Measurements from ENCODE around the gene MISP3. TPM values are rescaled to one million over a fixed set of nuclear protein-coding genes. Genes with fewer than 3 reads are reported as not detected.
A peak's percentile ranks its signal among the peaks of the same experiment; 100 is the strongest.

The MISP3 gene
- total and polyA plus RNA-seq, 9 of the 15 experiments (the other 6 are each of a cell fraction or from before 2014, with no cell fraction given), result 0.25 to 5.6 (median 1.6) TPM

GRCh38 chr19:14091813-14092462, 19.4 kb downstream of the MISP3 start (continued):
- TF ChIP-seq, protein P1, sequence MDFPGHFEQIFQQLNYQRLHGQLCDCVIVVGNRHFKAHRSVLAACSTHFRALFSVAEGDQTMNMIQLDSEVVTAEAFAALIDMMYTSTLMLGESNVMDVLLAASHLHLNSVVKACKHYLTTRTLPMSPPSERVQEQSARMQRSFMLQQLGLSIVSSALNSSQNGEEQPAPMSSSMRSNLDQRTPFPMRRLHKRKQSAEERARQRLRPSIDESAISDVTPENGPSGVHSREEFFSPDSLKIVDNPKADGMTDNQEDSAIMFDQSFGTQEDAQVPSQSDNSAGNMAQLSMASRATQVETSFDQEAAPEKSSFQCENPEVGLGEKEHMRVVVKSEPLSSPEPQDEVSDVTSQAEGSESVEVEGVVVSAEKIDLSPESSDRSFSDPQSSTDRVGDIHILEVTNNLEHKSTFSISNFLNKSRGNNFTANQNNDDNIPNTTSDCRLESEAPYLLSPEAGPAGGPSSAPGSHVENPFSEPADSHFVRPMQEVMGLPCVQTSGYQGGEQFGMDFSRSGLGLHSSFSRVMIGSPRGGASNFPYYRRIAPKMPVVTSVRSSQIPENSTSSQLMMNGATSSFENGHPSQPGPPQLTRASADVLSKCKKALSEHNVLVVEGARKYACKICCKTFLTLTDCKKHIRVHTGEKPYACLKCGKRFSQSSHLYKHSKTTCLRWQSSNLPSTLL (IDR thresholded peaks at IDR 0.05), result no peak
- TF ChIP-seq, protein P2, sequence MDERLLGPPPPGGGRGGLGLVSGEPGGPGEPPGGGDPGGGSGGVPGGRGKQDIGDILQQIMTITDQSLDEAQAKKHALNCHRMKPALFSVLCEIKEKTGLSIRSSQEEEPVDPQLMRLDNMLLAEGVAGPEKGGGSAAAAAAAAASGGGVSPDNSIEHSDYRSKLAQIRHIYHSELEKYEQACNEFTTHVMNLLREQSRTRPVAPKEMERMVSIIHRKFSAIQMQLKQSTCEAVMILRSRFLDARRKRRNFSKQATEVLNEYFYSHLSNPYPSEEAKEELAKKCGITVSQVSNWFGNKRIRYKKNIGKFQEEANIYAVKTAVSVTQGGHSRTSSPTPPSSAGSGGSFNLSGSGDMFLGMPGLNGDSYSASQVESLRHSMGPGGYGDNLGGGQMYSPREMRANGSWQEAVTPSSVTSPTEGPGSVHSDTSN (CRISPR knock-in tag; IDR thresholded peaks at IDR 0.05; ENCODE audit: low read depth), result 0 out of 2 replicates have a peak, but pooled peaks have one; percentile 21
- TF ChIP-seq, protein P2 (tag; conservative IDR thresholded peaks at IDR 0.05; ENCODE audit: low read depth), result peak; percentile 79
